Right atrium auricular region (tissue), 2 donors: ENCODE results near the gene SHC2. TPM values are rescaled to one million over a fixed set of nuclear protein-coding genes. Genes with fewer than 3 reads are reported as not detected.

ENCODE experiments used
- DNase-seq: peaks from one replicate; pipeline ENCODE4 v3.0.0-alpha.2; 2019; ENCODE audit warnings: low spot score
- H3K27ac ChIP-seq, 2 donors: fragments of 200-600 bp; sonication (generic); 1 replicate in 1 of 2; 2 replicates in 1 of 2; pipeline ENCODE4 v1.5.1; 2016 to 2019
- H3K27me3 ChIP-seq, 2 donors: fragments of 200-600 bp; sonication (generic); one replicate each; pipeline versions ENCODE4 v1.5.1 to v1.6.0; 2017 to 2019
- H3K36me3 ChIP-seq: fragments of 200-600 bp; sonication (generic); one replicate; pipeline ENCODE4 v1.5.1; 2016
- H3K4me1 ChIP-seq, 2 donors: fragments of 200-600 bp; sonication (generic); one replicate each; pipeline versions ENCODE4 v1.5.1 to v1.6.0; 2017 to 2019
- H3K4me3 ChIP-seq, 2 donors: fragments of 200-600 bp; sonication (generic); 1 replicate in 1 of 2; 2 replicates in 1 of 2; pipeline ENCODE4 v1.5.1; 2017 to 2019; ENCODE audit warnings: mild to moderate bottlenecking in 1 of 2, moderate library complexity in 1 of 2
- H3K9me3 ChIP-seq, 2 donors: fragments of 200-600 bp; sonication (generic); one replicate each; pipeline ENCODE4 v1.5.1; 2019
- total RNA-seq, 2 donors: library from RNA; depleted of rRNA; stranded (reverse); fragments of >200 nt; gene quantifications; one replicate each; pipeline ENCODE4 v1.1.0, GENCODE V29; 2016
- TF ChIP-seq, protein P1 (sequence below), 2 donors: fragments of 200-600 bp; sonication (generic); IDR thresholded peaks; one replicate each; pipeline ENCODE4 v1.5.1; 2019; ENCODE audit warnings: antibody characterized with exemption in 2 of 2

Gene SHC2
- total RNA-seq, 2 donors from 2014 or later, result 9.6 to 26.8 TPM

DNA sequence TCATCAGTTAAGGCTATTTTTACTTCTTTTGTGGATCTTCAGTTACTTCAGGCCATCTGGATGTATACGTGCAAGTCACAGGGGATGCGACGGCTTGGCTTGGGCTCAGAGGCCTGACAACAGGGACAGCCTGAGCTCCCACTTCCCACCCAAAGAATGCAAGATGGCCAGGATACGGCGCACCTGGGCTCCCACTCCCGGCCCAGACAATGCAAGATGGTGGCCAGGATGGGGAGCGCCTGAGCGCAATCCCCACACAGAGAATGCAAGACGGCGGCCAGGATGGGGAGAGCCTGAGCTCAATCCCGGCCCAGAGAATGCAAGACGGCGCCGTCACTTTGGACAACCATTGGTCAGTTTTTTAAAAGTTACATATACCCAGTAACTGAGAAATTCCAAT is 91.0 kb downstream of the SHC2 start:
- Histone ChIP-seq H3K27me3 (no peaks in the 10 kb centered on the region), H3K27ac (no peak overlapping the region), H3K4me3 (no peak overlapping the region), H3K4me1 (peaks cover 0 to 7% of the 10 kb centered on the region in 2 donors), H3K36me3 (no peaks in the 10 kb centered on the region), H3K9me3 (no peaks in the 10 kb centered on the region)
- DNase-seq, result no peak
- TF ChIP-seq, protein P1, sequence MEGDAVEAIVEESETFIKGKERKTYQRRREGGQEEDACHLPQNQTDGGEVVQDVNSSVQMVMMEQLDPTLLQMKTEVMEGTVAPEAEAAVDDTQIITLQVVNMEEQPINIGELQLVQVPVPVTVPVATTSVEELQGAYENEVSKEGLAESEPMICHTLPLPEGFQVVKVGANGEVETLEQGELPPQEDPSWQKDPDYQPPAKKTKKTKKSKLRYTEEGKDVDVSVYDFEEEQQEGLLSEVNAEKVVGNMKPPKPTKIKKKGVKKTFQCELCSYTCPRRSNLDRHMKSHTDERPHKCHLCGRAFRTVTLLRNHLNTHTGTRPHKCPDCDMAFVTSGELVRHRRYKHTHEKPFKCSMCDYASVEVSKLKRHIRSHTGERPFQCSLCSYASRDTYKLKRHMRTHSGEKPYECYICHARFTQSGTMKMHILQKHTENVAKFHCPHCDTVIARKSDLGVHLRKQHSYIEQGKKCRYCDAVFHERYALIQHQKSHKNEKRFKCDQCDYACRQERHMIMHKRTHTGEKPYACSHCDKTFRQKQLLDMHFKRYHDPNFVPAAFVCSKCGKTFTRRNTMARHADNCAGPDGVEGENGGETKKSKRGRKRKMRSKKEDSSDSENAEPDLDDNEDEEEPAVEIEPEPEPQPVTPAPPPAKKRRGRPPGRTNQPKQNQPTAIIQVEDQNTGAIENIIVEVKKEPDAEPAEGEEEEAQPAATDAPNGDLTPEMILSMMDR (IDR thresholded peaks at IDR 0.05), result no peak

DNA sequence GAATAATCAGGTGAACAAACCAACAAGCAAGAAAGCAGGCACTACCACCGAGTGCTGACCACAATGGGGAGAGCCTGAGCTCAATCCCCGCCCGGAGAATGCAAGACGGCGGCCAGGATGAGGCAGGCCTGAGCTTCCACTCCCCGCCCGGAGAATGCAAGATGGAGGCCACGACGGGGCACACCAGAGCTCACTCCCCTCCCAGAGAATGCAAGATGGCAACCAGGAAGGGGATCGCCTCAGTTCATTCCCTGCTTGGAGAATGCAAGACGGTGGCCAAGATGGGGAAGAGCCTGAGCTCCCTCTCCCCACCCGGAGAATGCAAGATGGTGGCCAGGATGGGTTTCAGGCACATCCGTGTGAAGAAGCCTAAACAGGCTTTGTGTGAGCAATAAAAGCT is 91.6 kb downstream of the SHC2 start:
- Histone ChIP-seq H3K4me1 (peaks cover 0 to 7% of the 10 kb centered on the region in 2 donors), H3K27ac (no peak overlapping the region), H3K36me3 (no peaks in the 10 kb centered on the region), H3K27me3 (no peaks in the 10 kb centered on the region), H3K9me3 (no peaks in the 10 kb centered on the region), H3K4me3 (no peak overlapping the region)
- no peak for DNase-seq
- TF ChIP-seq, protein P1 (IDR thresholded peaks at IDR 0.05), result no peak

DNA sequence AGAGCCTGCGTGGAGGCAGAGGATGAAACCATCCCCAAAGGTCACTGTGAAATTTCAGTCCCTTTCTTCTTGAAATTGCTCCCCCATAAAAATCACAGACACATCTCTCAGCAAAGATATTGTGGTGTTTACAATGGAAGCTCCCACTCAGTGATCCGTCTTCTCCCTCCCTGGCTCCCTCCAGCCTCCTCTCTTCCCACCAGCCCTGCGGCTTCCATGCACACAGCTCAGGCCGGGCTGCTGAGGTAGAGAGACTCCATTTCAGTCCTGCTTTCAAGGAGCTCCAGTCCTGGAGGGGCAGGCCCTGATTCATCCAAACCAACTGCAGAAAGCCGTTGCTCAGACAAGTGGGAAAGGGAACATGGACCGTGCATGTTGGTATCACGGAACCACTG is 92.2 kb downstream of the SHC2 start:
- Histone ChIP-seq H3K36me3 (no peaks in the 10 kb centered on the region), H3K4me1 (peaks cover 0 to 7% of the 10 kb centered on the region in 2 donors), H3K27ac (no peak overlapping the region), H3K4me3 (no peak overlapping the region), H3K9me3 (no peaks in the 10 kb centered on the region), H3K27me3 (no peaks in the 10 kb centered on the region)
- no peak for DNase-seq
- TF ChIP-seq, protein P1 (IDR thresholded peaks at IDR 0.05), result no peak

DNA sequence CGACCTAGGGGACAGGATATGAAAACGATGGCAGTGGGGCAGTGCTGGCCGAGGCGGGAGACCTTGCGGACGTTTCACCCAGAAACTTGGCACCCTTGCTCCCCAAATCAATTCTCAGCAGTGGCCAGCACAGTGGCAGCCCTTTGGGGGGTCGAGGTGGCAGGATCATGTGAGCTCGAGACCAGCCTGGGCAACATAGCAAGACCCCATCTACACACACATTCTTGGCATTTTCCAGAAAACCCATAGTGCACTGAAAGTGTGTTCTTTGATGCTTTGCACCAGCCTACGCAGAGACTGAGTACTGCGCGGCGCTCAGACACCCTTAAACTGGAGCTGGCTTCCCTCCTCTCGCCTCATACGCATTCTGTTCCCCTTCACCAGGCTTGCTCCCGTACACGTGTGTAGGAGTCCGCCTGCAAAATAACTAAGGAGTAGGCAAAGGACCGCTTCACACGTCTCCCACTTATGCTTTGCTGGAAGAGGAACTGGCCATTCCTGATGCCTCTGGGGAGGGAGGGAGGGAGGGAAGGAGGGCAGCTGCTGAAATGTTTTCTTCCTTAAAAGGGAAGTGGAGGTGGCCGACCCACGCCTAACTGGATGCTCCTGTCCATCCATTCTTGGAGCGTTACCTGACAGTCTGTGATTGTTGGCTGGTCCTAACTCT is 92.7 kb downstream of the SHC2 start:
- DNase-seq, result no peak
- peaks cover 0 to 7% of the 10 kb centered on the region in 2 donors for H3K4me1 ChIP-seq
- no peaks in the 10 kb centered on the region for H3K36me3 ChIP-seq
- no peak overlapping the region for H3K4me3 ChIP-seq
- H3K27me3 ChIP-seq, result no peaks in the 10 kb centered on the region
- H3K9me3 ChIP-seq, result no peaks in the 10 kb centered on the region
- H3K27ac ChIP-seq, result no peak overlapping the region
- TF ChIP-seq, protein P1 (IDR thresholded peaks at IDR 0.05), result no peak

DNA sequence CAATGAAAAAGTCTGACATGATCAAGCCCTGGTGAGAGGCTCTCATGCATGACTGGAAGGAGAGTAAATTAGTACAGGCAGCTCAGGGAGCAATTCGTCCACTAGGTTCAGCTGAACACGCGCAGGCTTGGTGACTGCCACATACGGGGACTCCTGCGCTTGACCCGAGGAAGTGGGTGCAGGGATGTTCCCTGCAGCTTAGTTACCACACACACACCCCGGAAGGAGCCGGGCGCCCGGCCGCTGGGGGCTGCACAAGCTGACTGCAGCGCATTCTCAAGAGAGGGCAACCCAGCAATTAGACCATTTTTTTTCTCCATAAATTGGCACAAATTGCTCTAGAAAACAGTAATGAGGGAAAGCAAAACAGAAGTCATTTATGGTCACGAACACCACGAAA is 93.3 kb downstream of the SHC2 start:
- no peak for DNase-seq
- H3K27me3 ChIP-seq, result no peaks in the 10 kb centered on the region
- H3K36me3 ChIP-seq, result no peaks in the 10 kb centered on the region
- H3K4me1 ChIP-seq, result peaks cover 0 to 7% of the 10 kb centered on the region in 2 donors
- H3K9me3 ChIP-seq, result no peaks in the 10 kb centered on the region
- no peak overlapping the region for H3K4me3 ChIP-seq
- H3K27ac ChIP-seq, result no peak overlapping the region
- TF ChIP-seq, protein P1 (IDR thresholded peaks at IDR 0.05), result no peak

DNA sequence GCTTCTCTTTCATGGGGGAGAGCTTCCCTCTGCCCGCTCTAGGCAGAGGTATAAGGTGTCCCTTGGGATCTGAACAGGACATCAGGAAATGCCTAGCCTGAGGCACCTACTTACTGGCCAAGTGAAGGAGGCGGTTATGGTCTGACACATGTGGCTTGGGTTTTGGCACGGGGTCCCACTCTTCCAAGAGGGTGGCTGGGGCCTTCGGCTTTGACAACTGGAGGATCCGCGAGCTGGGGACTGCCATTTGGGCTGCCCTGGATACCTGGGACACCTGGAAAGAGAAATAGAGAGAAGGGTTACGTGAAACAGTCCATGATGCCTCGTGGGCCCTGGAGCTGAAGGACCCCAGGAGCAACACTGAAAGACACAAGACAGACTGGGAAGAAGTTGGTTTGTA is 93.9 kb downstream of the SHC2 start:
- Histone ChIP-seq H3K9me3 (no peaks in the 10 kb centered on the region), H3K4me3 (no peak overlapping the region), H3K36me3 (no peaks in the 10 kb centered on the region), H3K27me3 (no peaks in the 10 kb centered on the region), H3K4me1 (peaks cover 0 to under 1% of the 10 kb centered on the region in 2 donors), H3K27ac (no peak overlapping the region)
- TF ChIP-seq, protein P1 (IDR thresholded peaks at IDR 0.05), result no peak
- DNase-seq, result no peak
